Measurements from ENCODE around the gene CSMD2.

The CSMD2 gene

GRCh38 chr1:33692206-33693188, 472.5 kb downstream of the CSMD2 start:
- no peaks in the 10 kb centered on the region for H3K9me3 ChIP-seq (ENCODE audit: insufficient read depth, low read depth, low read length)
- no peaks in the 10 kb centered on the region for H3K4me1 ChIP-seq (ENCODE audit: insufficient read depth, low read length, poor library complexity, severe bottlenecking)
- H3K9me2 ChIP-seq (replicated peaks; ENCODE audit: low read depth, low read length) = no peaks in the 10 kb centered on the region
- TF ChIP-seq CTCF (conservative IDR thresholded peaks at IDR 0.05; ENCODE audit: low read length) (no peak), EZH2phosphoT487 (IDR thresholded peaks at IDR 0.05; ENCODE audit: borderline replicate concordance) (no peak)
- H3F3A ChIP-seq (ENCODE audit: low read depth) = no peaks in the 10 kb centered on the region
- no peaks in the 10 kb centered on the region for H3K36me3 ChIP-seq (ENCODE audit: insufficient read depth, low read length)
- no peaks in the 10 kb centered on the region for H3K79me2 ChIP-seq (ENCODE audit: insufficient read depth, low read length)
- H2AFZ ChIP-seq (ENCODE audit: low read length) = no peak overlapping the region
- H3K4me2 ChIP-seq (ENCODE audit: low read depth, low read length, poor library complexity, severe bottlenecking) = no peak overlapping the region
- H4K20me1 ChIP-seq (ENCODE audit: insufficient read depth, low read length, poor library complexity, severe bottlenecking) = no peaks in the 10 kb centered on the region
- no peak overlapping the region for H3K9ac ChIP-seq (ENCODE audit: low read depth, low read length, poor library complexity, severe bottlenecking)
- no peaks in the 10 kb centered on the region for H3K27me3 ChIP-seq (ENCODE audit: insufficient read depth, low read length, poor library complexity, severe bottlenecking)
- H3K4me3 ChIP-seq (ENCODE audit: low read length, poor library complexity, severe bottlenecking) = no peak overlapping the region

- no peaks in the 10 kb centered on the region for H3F3A ChIP-seq (ENCODE audit: low read depth)
- no peaks in the 10 kb centered on the region for H3K4me1 ChIP-seq (ENCODE audit: insufficient read depth, low read length, poor library complexity, severe bottlenecking)
- TF ChIP-seq EZH2phosphoT487 (IDR thresholded peaks at IDR 0.05; ENCODE audit: borderline replicate concordance) = no peak
- TF ChIP-seq CTCF (conservative IDR thresholded peaks at IDR 0.05; ENCODE audit: low read length) = no peak
- H4K20me1 ChIP-seq (ENCODE audit: insufficient read depth, low read length, poor library complexity, severe bottlenecking) = no peaks in the 10 kb centered on the region
- no peaks in the 10 kb centered on the region for H3K9me3 ChIP-seq (ENCODE audit: insufficient read depth, low read depth, low read length)
- H3K27me3 ChIP-seq (ENCODE audit: insufficient read depth, low read length, poor library complexity, severe bottlenecking) = no peaks in the 10 kb centered on the region
- no peaks in the 10 kb centered on the region for H3K9me2 ChIP-seq (replicated peaks; ENCODE audit: low read depth, low read length)
- H3K4me2 ChIP-seq (ENCODE audit: low read depth, low read length, poor library complexity, severe bottlenecking) = no peak overlapping the region
- H2AFZ ChIP-seq (ENCODE audit: low read length) = no peak overlapping the region
- no peaks in the 10 kb centered on the region for H3K36me3 ChIP-seq (ENCODE audit: insufficient read depth, low read length)
- H3K4me3 ChIP-seq (ENCODE audit: low read length, poor library complexity, severe bottlenecking) = no peak overlapping the region
- no peak overlapping the region for H3K9ac ChIP-seq (ENCODE audit: low read depth, low read length, poor library complexity, severe bottlenecking)
- H3K79me2 ChIP-seq (ENCODE audit: insufficient read depth, low read length) = no peaks in the 10 kb centered on the region
These were observed 478.0 kb downstream of the CSMD2 start for GRCh38 chr1:33687000-33687399.

- Histone ChIP-seq H3K9ac (ENCODE audit: low read depth, low read length, poor library complexity, severe bottlenecking) (no peak overlapping the region), H3K27me3 (ENCODE audit: insufficient read depth, low read length, poor library complexity, severe bottlenecking) (no peaks in the 10 kb centered on the region), H4K20me1 (ENCODE audit: insufficient read depth, low read length, poor library complexity, severe bottlenecking) (no peaks in the 10 kb centered on the region), H3K79me2 (ENCODE audit: insufficient read depth, low read length) (no peaks in the 10 kb centered on the region), H3K9me2 (replicated peaks; ENCODE audit: low read depth, low read length) (no peaks in the 10 kb centered on the region), H3K4me1 (ENCODE audit: insufficient read depth, low read length, poor library complexity, severe bottlenecking) (no peaks in the 10 kb centered on the region), H3K4me3 (ENCODE audit: low read length, poor library complexity, severe bottlenecking) (no peak overlapping the region), H3F3A (ENCODE audit: low read depth) (no peaks in the 10 kb centered on the region), H3K4me2 (ENCODE audit: low read depth, low read length, poor library complexity, severe bottlenecking) (no peak overlapping the region), H3K36me3 (ENCODE audit: insufficient read depth, low read length) (no peaks in the 10 kb centered on the region), H2AFZ (ENCODE audit: low read length) (no peak overlapping the region), H3K9me3 (ENCODE audit: insufficient read depth, low read depth, low read length) (no peaks in the 10 kb centered on the region)
- TF ChIP-seq CTCF (conservative IDR thresholded peaks at IDR 0.05; ENCODE audit: low read length) (no peak), EZH2phosphoT487 (IDR thresholded peaks at IDR 0.05; ENCODE audit: borderline replicate concordance) (no peak)
These were observed 478.5 kb downstream of the CSMD2 start for GRCh38 chr1:33686551-33686950.
